GM18858 (cell line): ENCODE results near the gene CASP2.
A peak's percentile ranks its signal among the peaks of the same experiment; 100 is the strongest.

Experiments used
- ATAC-seq: cut with Tn5 transposase; IDR thresholded peaks from one replicate; pipeline ENCODE4 v1.9.1; 2021; ENCODE audit not compliant: unreplicated experiment

Gene CASP2

DNA sequence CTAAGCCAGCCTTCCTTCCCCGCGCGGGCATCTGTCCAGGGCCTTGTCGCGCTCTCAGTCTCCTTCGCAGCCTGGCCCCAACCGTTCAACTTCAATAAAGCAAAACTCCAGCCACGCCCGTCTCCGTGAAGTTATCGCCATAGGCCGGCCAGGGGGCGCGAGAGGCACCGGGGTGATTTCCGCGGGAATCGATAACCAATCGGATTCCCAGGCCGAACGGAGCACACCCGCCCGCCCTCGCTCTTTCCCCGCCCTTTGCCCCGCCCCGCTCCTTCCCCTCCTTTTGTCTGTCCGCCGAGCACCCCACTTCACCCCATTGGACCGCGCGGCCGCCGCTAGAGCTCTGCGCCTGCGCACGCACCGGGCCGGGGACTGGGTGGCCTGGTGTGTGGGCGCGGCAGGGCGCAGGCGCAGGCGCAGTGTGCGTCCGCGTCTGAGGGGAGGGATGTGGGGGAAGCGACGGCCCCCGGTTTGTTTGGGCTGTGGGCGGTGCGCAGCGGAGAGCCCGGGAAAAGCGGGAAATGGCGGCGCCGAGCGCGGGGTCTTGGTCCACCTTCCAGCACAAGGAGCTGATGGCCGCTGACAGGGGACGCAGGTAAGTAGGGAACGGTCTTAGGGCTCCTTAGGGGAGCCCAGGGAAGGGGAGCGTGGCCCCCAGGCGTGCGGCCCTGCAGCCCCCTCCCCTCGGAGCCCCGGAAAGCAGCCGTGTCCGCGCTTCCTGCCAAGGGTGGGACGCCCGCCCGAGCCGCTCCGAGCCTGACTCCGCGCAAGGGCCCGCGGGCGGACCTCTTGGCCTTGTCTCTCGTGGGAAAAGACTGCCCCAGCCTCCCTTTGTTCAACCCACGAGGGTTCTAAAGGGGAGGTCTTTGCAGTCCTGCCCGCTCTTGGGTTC lies at the start of gene CASP2:
TSS of gene CASP2 (plus strand) at position 417 of the 892 bp plus-strand sequence. CDS start at position 522, 105 bp downstream.
- peak; percentile 77 for ATAC-seq

GRCh38 chr7:143239813-143240212 lies 48.3 kb upstream of the CASP2 start:
- no peak for ATAC-seq

GRCh38 chr7:143240291-143241168 lies 47.6 kb upstream of the CASP2 start:
- peak; percentile 93 for ATAC-seq

DNA sequence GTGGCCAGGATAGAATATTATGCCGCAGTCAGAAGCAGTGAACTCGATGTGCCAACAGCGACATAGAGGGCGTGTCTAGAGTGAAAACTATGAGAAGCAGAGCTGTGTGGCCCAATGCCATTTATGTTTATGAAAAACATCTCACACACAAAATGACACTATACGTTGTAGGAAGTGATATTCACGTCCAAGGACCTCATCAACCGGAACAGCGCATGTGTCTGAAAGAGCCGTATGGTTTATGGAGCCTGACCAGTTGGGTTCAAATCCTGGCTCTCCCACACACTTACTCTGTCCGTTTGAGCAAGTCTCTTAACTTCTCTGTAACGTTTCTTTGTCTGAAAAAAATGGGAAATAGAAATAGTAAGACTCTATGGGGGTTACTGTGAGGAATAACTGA lies 45.8 kb upstream of the CASP2 start:
- ATAC-seq = no peak

GRCh38 chr7:143243111-143243510 lies 45.0 kb upstream of the CASP2 start:
- no peak for ATAC-seq

DNA sequence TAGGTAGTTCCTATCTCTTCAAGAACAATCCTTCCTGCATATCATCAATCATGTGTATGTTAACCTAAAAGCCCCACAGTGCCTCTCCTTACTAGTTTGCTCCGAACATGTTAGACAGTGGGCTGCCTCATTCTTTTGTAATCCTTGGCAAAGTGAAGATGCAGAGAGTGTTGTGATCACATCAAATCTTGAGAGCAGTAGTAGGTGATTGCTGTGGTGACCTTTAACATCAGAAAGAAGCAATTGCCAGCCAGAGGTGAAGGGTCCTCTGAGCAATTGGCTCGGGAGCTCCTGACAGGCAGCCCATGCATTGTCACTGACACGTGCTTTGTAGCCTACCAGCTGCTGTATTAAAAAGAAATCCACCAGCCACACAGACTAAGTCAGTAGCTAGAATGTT lies 44.5 kb upstream of the CASP2 start:
- no peak for ATAC-seq

DNA sequence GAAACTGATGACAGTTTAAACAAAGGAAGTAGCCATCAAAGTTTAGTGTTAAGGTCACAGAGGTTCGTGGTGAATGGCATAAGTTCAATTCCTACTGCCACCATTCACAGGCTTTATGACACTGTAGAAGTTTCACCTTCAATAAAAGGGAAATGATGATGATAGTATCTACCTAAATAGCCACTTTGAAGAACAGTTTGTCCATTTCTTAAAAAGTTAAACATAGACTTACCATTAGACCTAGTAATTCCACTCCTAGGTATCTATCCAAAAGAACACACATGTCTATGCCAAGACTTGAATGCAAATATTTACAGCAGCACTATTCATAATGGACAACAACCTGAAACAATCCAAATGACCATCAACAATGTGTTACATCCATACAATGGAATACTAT lies 43.8 kb upstream of the CASP2 start:
- ATAC-seq = no peak

DNA sequence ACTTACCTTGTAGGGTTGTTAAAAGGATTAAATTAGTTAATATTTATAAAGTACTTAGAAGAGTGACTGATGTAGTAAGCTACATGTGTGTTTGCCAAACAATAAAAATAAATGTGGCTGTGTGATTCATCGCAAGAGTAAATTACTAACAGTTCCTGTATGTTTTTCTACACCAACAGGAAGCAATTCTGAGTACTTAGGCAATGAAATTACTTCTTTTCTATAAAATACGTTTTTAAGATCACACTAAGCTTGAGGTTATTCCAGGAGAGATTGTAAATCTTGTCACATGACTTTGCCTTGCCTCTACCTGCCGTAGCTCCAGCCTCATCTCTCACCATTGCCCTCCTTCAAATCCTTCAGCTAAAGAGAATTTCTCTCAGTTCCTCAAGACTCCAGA lies 43.0 kb upstream of the CASP2 start:
- ATAC-seq = no peak

DNA sequence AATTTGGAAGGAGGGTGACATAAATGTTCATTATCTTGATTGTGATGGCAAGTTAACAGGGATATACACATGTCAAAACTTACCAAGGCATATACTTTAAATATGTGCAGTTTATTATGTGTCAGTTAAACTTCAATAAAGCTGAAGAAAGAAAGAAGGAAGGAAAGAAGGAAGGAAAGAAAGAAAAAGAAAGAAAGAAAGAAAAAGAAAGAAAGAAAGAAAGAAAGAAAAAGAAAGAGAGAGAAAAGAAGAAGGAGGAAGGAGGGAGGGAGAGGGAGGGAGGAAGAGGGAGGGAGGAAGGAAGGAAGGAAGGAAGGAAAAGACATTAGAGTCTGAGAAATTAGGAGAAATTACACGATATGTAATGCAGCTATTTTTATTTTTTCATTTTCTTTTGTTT lies 40.8 kb upstream of the CASP2 start:
- ATAC-seq = no peak

DNA sequence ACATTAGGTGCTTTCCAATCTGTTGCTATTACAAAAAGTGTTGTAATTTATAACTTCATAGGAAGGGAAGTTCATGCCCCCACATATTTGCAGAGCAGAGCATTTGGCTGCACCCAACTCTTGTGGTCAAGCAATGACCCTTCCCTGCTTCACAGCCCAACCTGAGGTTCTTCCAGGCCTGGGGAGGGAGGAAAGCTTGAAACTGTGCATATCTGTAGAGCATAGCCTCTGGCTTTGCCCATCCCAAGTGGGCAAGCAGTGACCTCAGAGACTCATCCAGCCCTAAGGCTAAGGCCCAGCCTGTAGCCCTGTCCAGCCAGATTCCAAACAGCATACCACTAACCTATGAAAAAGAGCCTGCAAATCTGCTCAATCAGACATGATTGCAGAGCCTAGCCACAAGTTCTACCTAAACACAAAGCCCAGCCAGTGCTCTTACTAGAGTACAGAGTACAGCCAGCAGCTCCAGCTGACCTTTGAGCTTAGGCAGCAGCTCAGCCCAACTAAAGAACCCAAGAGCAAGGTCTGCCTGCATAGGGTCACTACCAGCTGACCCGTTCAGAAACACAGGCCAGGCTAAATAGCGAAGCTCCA lies 39.3 kb upstream of the CASP2 start:
- no peak for ATAC-seq

DNA sequence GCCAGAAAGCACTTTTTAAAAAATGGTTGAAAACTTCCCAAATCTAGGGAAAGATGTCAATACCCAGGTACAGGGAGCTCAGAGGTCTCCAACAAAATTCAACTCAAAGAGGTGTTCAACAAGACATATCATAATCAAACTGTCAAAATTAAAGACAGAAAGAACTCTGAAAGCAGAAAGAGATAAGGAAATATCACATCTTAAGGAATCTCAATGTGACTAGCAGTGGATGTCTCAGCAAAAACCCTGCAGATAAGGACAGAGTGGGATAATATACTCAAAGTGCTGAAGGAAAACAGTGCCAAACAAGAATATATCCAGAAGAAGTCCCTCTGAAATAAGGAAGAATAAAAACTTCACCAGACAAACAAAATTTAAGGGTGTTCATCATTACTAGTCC lies 38.0 kb upstream of the CASP2 start:
- ATAC-seq = no peak

GRCh38 chr7:143250822-143251221 lies 37.3 kb upstream of the CASP2 start:
- no peak for ATAC-seq

DNA sequence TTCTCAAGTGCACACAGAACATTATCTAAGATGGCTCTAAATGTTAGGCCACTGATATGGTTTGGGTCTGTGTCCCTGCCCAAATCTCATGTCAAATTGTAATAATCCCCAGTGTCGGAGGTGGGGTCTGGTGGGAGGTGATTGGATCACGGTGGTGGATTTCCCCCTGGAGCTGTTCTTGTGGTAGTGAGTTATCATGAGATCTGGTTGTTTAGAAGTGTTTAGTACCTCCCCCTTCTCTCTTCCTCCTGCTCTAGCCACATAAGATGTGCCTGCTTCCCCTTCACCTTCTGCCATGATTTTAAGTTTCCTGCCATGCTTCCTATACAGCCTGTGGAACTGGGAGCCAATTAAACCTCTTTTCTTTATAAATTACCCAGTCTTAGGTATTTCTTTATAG lies 36.1 kb upstream of the CASP2 start:
- no peak for ATAC-seq

DNA sequence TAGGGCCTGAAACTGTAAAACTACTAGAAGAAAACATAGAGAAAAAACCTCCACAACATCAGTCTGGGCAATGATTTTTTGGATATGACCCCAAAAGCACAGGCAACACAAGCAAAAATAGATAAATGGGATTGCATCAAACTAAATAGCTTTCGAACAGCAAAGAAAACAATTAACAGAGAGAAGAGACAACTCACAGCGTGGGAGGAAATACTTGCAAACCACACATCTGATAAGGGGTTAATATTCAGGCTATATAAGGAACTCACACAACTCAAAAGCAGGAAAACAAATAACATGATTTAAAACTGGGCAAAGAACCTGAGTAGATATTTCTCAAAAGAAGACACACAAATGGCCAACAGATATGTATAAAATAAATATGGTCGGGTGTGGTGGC lies 32.6 kb upstream of the CASP2 start:
- ATAC-seq = no peak

DNA sequence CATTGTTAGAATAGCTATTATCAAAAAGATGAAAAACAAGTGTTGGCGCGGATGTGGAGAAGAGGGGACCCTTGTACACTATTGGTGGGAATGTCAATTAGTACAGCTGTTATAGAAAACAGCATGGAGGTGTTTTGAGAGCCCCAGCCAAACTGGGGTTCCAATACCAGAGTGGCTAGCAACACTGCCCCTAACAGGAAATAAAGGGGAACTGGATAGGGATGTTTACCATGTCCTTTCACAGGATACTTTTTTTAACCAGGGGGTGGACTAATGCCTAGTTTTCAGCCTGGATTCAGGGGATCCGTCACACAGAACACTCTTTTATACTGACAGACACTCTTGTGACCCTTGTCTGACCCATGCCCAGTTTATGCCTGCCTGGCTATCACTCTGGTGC lies 31.8 kb upstream of the CASP2 start:
- no peak for ATAC-seq

DNA sequence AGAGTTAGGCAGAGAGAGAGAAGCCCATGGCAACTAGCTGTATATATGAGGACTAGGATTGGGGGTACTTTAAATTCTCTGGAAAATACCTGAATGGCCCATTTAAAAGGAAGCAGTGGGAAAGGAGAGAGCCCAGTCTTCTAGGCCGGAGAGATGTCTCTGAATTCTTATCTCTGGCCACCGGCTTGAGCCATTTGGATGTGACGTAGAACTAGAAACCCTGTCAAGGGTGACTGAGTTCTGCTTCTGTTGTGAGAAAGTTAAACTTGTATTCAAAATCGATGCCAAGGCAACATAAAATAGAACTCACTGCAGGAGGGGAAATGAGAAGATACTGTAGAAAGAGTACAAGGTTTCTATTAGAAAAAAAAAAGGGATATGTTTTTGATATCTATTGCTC lies 31.2 kb upstream of the CASP2 start:
- ATAC-seq = peak; percentile 77

GRCh38 chr7:143257501-143257900 lies 30.6 kb upstream of the CASP2 start:
- ATAC-seq = no peak

DNA sequence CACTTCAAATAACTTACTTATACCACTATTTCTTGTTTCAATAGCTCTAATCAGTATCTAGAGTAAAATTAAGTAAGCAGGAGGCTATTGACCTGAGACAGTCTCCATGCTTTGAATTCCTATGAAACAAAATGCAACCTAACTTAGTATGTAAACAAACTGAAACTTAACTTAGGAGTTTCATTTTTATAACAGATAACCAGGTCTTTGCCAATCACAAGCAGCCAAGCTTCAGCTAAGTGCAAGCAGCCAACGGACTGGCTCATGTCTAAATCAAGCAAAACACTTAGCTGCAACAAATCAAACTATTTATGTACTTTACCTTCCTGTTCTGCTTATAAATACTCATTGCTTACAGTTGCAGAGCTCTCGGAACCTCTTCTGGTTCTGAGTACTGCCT lies 29.3 kb upstream of the CASP2 start:
- peak; percentile 34 for ATAC-seq

- no peak for ATAC-seq
These were observed 28.4 kb upstream of the CASP2 start for GRCh38 chr7:143259765-143260164.

- no peak for ATAC-seq
These were observed 26.2 kb upstream of the CASP2 start for GRCh38 chr7:143261901-143262300.
